HepG2 (cell line): ENCODE data around the gene PIK3R1. TPM values are rescaled to one million over a fixed set of nuclear protein-coding genes. Genes with fewer than 3 reads are reported as not detected.

ENCODE experiments used
- CEBPB ChIP-seq: IDR thresholded peaks from 2 replicates; pipeline ENCODE4 v1.6.1; 2011; ENCODE audit warnings: low read depth, low read length, improper control_type of control experiment, borderline replicate concordance
- FOXK1 ChIP-seq: sonication (generic); formaldehyde crosslinking; IDR thresholded peaks from 2 replicates; pipeline ENCODE4 v1.4.0; 2020; ENCODE audit warnings: low read depth, missing genetic modification reagents, borderline replicate concordance
- HMG20A ChIP-seq: IDR thresholded peaks from 2 replicates; pipeline ENCODE4 v1.6.1; 2016; ENCODE audit warnings: borderline replicate concordance
- HNF1A ChIP-seq, 2 experiments: sonication (generic) in 1 of 2; formaldehyde crosslinking in 1 of 2; IDR thresholded peaks; 2 replicates each; pipeline versions ENCODE4 v1.4.0 to v1.6.1; 2016 to 2020; ENCODE audit warnings: borderline replicate concordance in 1 of 2, low read depth in 1 of 2, mild to moderate bottlenecking in 1 of 2, missing genetic modification reagents in 1 of 2
- JUN ChIP-seq: sonication (generic); formaldehyde crosslinking; IDR thresholded peaks from 2 replicates; pipeline ENCODE4 v1.4.0; 2020; ENCODE audit warnings: mild to moderate bottlenecking, missing genetic modification reagents
- KAT7 ChIP-seq: IDR thresholded peaks from 2 replicates; pipeline ENCODE4 v1.6.1; 2018; ENCODE audit warnings: borderline replicate concordance, missing compliant biosample characterization
- PAXIP1 ChIP-seq: sonication (generic); formaldehyde crosslinking; conservative IDR thresholded peaks from 2 replicates; pipeline ENCODE4 v1.4.0; 2020; ENCODE audit warnings: mild to moderate bottlenecking, missing genetic modification reagents, moderate library complexity
- POLR2G ChIP-seq: fragments of 200-400 bp; formaldehyde crosslinking; IDR thresholded peaks from 2 replicates; pipeline ENCODE4 v1.6.1; 2018; ENCODE audit warnings: mild to moderate bottlenecking, low read depth, low read length, moderate library complexity
- PRPF4 ChIP-seq: fragments of 200-400 bp; formaldehyde crosslinking; IDR thresholded peaks from 2 replicates; pipeline ENCODE4 v1.6.1; 2016; ENCODE audit warnings: low read length, low read depth; ENCODE audit not compliant: poor library complexity, severe bottlenecking
- SAP130 ChIP-seq: IDR thresholded peaks from 2 replicates; pipeline ENCODE4 v1.6.1; 2016; ENCODE audit warnings: low read depth
- TCF12 ChIP-seq, 2 experiments: fragments of 450-650 bp in 1 of 2; sonication (generic) in 1 of 2; formaldehyde crosslinking in 1 of 2; IDR thresholded peaks; 2 replicates each; pipeline versions ENCODE4 v1.6.1 to v1.8.0; 2017 to 2022; ENCODE audit warnings: antibody characterized with exemption in 1 of 2, mild to moderate bottlenecking in 1 of 2, missing genetic modification reagents in 1 of 2, moderate library complexity in 1 of 2
- ZNF12 ChIP-seq: sonication (generic); formaldehyde crosslinking; IDR thresholded peaks from 2 replicates; pipeline ENCODE4 v1.5.0; 2020; ENCODE audit warnings: missing genetic modification reagents
- ZNF256 ChIP-seq: sonication (generic); formaldehyde crosslinking; conservative IDR thresholded peaks from 2 replicates; pipeline ENCODE4 v1.4.0; 2020; ENCODE audit warnings: missing genetic modification reagents
- ZSCAN5A ChIP-seq: sonication (generic); formaldehyde crosslinking; IDR thresholded peaks from 2 replicates; pipeline ENCODE4 v1.8.0; 2022; ENCODE audit warnings: mild to moderate bottlenecking, missing genetic modification reagents, borderline replicate concordance
- polyA plus RNA-seq, 8 experiments: library from polyadenylated mRNA; depleted of rRNA in 3 of 8; stranded (reverse) in 7 of 8; unstranded in 1 of 8; fragments of >200 nt; fragmentation: Illumina TruSeq in 4 of 8; extraction: Trizol in 4 of 8; gene quantifications; 2 replicates each; pipeline versions ENCODE4 v1.2.1 to v1.2.3, GENCODE V29; 2011 to 2016; ENCODE audit warnings: low read depth in 4 of 8, missing spikeins in 1 of 8, mixed read lengths in 1 of 8; ENCODE audit not compliant: insufficient read depth in 1 of 8
- total RNA-seq, 5 experiments: library from RNA; depleted of rRNA; stranded (reverse); fragments of >200 nt; fragmentation: Illumina TruSeq; extraction: Trizol; gene quantifications; 2 replicates each; pipeline ENCODE4 v1.2.3, GENCODE V29; 2016; ENCODE audit warnings: low read depth in 1 of 5
- TF ChIP-seq, protein P1 (sequence below): sonication (generic); formaldehyde crosslinking; IDR thresholded peaks from 2 replicates; pipeline ENCODE4; 2020; ENCODE audit warnings: missing genetic modification reagents, mild to moderate bottlenecking, borderline replicate concordance

The PIK3R1 gene
- total and polyA plus RNA-seq, 2 of the 13 experiments (the other 11 are each of a cell fraction or from before 2014, with no cell fraction given) = 8.4 to 21.3 TPM

- TF ChIP-seq PAXIP1 (peak; percentile 48), CEBPB (peak; percentile 81), ZNF256 (CRISPR knock-in tag) (no peak), POLR2G (peak; percentile 35; the same call in 1 of the 2 replicates), ZSCAN5A (CRISPR knock-in tag) (no peak), FOXK1 (no peak), HNF1A (IDR thresholded peaks at IDR 0.05; ENCODE audit: low read depth) (peak; percentile 94), HNF1A (CRISPR knock-in tag; IDR thresholded peaks at IDR 0.05; ENCODE audit: borderline replicate concordance) (peak; percentile 94; the same call in 1 of the 2 replicates), SAP130 (CRISPR knock-in tag) (peak; percentile 59), JUN (CRISPR knock-in tag) (no peak), KAT7 (CRISPR knock-in tag) (no peak), ZNF12 (CRISPR knock-in tag) (no peak), TCF12 (IDR thresholded peaks at IDR 0.05) (no peak), TCF12 (CRISPR knock-in tag; IDR thresholded peaks at IDR 0.05) (no peak), HMG20A (CRISPR knock-in tag) (0 out of 2 replicates have a peak, but pooled peaks have one; percentile 25), PRPF4 (no peak)
- TF ChIP-seq, protein P1, sequence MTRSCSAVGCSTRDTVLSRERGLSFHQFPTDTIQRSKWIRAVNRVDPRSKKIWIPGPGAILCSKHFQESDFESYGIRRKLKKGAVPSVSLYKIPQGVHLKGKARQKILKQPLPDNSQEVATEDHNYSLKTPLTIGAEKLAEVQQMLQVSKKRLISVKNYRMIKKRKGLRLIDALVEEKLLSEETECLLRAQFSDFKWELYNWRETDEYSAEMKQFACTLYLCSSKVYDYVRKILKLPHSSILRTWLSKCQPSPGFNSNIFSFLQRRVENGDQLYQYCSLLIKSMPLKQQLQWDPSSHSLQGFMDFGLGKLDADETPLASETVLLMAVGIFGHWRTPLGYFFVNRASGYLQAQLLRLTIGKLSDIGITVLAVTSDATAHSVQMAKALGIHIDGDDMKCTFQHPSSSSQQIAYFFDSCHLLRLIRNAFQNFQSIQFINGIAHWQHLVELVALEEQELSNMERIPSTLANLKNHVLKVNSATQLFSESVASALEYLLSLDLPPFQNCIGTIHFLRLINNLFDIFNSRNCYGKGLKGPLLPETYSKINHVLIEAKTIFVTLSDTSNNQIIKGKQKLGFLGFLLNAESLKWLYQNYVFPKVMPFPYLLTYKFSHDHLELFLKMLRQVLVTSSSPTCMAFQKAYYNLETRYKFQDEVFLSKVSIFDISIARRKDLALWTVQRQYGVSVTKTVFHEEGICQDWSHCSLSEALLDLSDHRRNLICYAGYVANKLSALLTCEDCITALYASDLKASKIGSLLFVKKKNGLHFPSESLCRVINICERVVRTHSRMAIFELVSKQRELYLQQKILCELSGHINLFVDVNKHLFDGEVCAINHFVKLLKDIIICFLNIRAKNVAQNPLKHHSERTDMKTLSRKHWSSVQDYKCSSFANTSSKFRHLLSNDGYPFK (CRISPR knock-in tag) = no peak
Measured at GRCh38 chr5:68285075-68285840, 69.7 kb downstream of the PIK3R1 start (continued).
